Measurements from ENCODE around the gene IRF2BPL.

GRCh38 chr14:77068517-77069200, 40.2 kb upstream of the IRF2BPL start:
- TF ChIP-seq CTCF (conservative IDR thresholded peaks at IDR 0.05; ENCODE audit: low read depth, low read length) (no peak), ELK1 (IDR thresholded peaks at IDR 0.05; ENCODE audit: borderline replicate concordance, low read depth, low read length) (no peak), POLR2A (IDR thresholded peaks at IDR 0.05; ENCODE audit: low read depth, low read length) (no peak), BHLHE40 (IDR thresholded peaks at IDR 0.05; ENCODE audit: low read depth, low read length) (no peak), USF2 (IDR thresholded peaks at IDR 0.05; ENCODE audit: low read depth, low read length) (no peak), RAD21 (IDR thresholded peaks at IDR 0.05; ENCODE audit: low read length) (no peak), RFX5 (IDR thresholded peaks at IDR 0.05; ENCODE audit: low read depth, low read length) (no peak), MAZ (IDR thresholded peaks at IDR 0.05; ENCODE audit: borderline replicate concordance, low read depth, low read length) (no peak)

Data from IMR-90 (cell line).